GM23338 (cell line): ENCODE results near the gene LRRN4CL. TPM values are rescaled to one million over a fixed set of nuclear protein-coding genes. Genes with fewer than 3 reads are reported as not detected.

Experiments used
- ATAC-seq: fragments of 200-7000 bp; cut with Tn5 transposase; 3 replicates; pipeline ENCODE4 v1.9.1; 2020
- DNase-seq: peaks from one replicate; pipeline ENCODE4 v3.0.0-alpha.2; 2015; ENCODE audit warnings: low spot score
- H2AFZ ChIP-seq: fragments of 200-600 bp; sonication (generic); 2 replicates; pipeline ENCODE4 v1.8.0; 2016; ENCODE audit warnings: antibody characterized with exemption, mild to moderate bottlenecking, moderate library complexity
- H3F3A ChIP-seq: fragments of 200-600 bp; sonication (generic); replicated peaks from 2 replicates; pipeline ENCODE4 v1.8.0; 2017; ENCODE audit warnings: antibody characterized with exemption, mixed run types, low read depth
- H3K27ac ChIP-seq: fragments of 200-600 bp; sonication (generic); 2 replicates; pipeline ENCODE4 v1.6.1; 2016; ENCODE audit warnings: low read depth
- H3K27me3 ChIP-seq: fragments of 200-600 bp; sonication (generic); 2 replicates; pipeline ENCODE4 v1.8.0; 2016; ENCODE audit warnings: mild to moderate bottlenecking, mixed run types, moderate library complexity; ENCODE audit not compliant: insufficient read depth
- H3K36me3 ChIP-seq: fragments of 200-600 bp; sonication (generic); 2 replicates; pipeline ENCODE4 v1.8.0; 2016; ENCODE audit warnings: mild to moderate bottlenecking; ENCODE audit not compliant: insufficient read depth
- H3K4me1 ChIP-seq: fragments of 200-600 bp; sonication (generic); 2 replicates; pipeline ENCODE4 v1.8.0; 2016; ENCODE audit warnings: mild to moderate bottlenecking, moderate library complexity; ENCODE audit not compliant: insufficient read depth
- H3K4me2 ChIP-seq: fragments of 200-600 bp; sonication (generic); 2 replicates; pipeline ENCODE4 v1.7.1; 2017; ENCODE audit warnings: mixed run types
- H3K4me3 ChIP-seq: fragments of 200-600 bp; sonication (generic); 2 replicates; pipeline ENCODE4 v1.6.1; 2016; ENCODE audit warnings: mixed run types
- H3K79me2 ChIP-seq: fragments of 200-600 bp; sonication (generic); replicated peaks from 2 replicates; pipeline ENCODE4 v1.8.0; 2017; ENCODE audit warnings: mild to moderate bottlenecking; ENCODE audit not compliant: insufficient read depth
- H3K9me2 ChIP-seq: fragments of 200-600 bp; sonication (generic); 2 replicates; pipeline ENCODE4 v1.8.0; 2017; ENCODE audit not compliant: insufficient read depth
- H4K20me1 ChIP-seq: fragments of 200-600 bp; sonication (generic); replicated peaks from 2 replicates; pipeline ENCODE4 v1.8.0; 2017; ENCODE audit warnings: mild to moderate bottlenecking; ENCODE audit not compliant: insufficient read depth
- H3K27ac Mint-ChIP-seq: 2 replicates; pipeline ENCODE4 v1.8.0; 2020; ENCODE audit warnings: inconsistent platforms, mild to moderate bottlenecking, moderate library complexity, mixed read lengths
- H3K27me3 Mint-ChIP-seq: 3 replicates; pipeline ENCODE4 v1.8.0; 2022; ENCODE audit warnings: low read depth, mild to moderate bottlenecking, moderate library complexity, mixed read lengths, inconsistent platforms; ENCODE audit not compliant: insufficient read depth, poor library complexity
- H3K36me3 Mint-ChIP-seq: 3 replicates; pipeline ENCODE4 v1.8.0; 2021; ENCODE audit warnings: low read depth, mild to moderate bottlenecking, inconsistent platforms, moderate library complexity, mixed read lengths
- H3K4me1 Mint-ChIP-seq: 3 replicates; pipeline ENCODE4 v1.8.0; 2020; ENCODE audit warnings: mild to moderate bottlenecking, inconsistent platforms, mixed read lengths
- H3K4me3 Mint-ChIP-seq: 3 replicates; pipeline ENCODE4 v1.8.0; 2021; ENCODE audit warnings: moderate library complexity, mild to moderate bottlenecking, inconsistent platforms, mixed read lengths
- H3K9me3 Mint-ChIP-seq: 3 replicates; pipeline ENCODE4 v1.8.0; 2020; ENCODE audit warnings: moderate library complexity, mild to moderate bottlenecking, inconsistent platforms, mixed read lengths
- ETS1 ChIP-seq: IDR thresholded peaks from 2 replicates; pipeline ENCODE4 v1.6.1; 2016; ENCODE audit warnings: antibody characterized with exemption
- EZH2 ChIP-seq: fragments of 200-600 bp; sonication (generic); IDR thresholded peaks from one replicate; pipeline ENCODE4 v1.8.0; 2017; ENCODE audit warnings: antibody characterized with exemption, mild to moderate bottlenecking, low read depth; ENCODE audit not compliant: unreplicated experiment
- EZH2phosphoT487 ChIP-seq: fragments of 200-600 bp; sonication (generic); IDR thresholded peaks from one replicate; pipeline ENCODE4 v1.8.1; 2018; ENCODE audit warnings: antibody characterized with exemption; ENCODE audit not compliant: unreplicated experiment
- NANOG ChIP-seq: IDR thresholded peaks from 2 replicates; pipeline ENCODE4 v1.6.1; 2016; ENCODE audit warnings: antibody characterized with exemption, borderline replicate concordance
- POLR2AphosphoS5 ChIP-seq: IDR thresholded peaks from 2 replicates; pipeline ENCODE4 v1.6.1; 2016; ENCODE audit warnings: antibody characterized with exemption, low read depth
- ZNF114 ChIP-seq: fragments of 250-450 bp; sonication (Bioruptor Pico); IDR thresholded peaks from 2 replicates; pipeline ENCODE4 v1.5.0; 2020; ENCODE audit warnings: mild to moderate bottlenecking, moderate library complexity
- ZNF462 ChIP-seq: fragments of 250-450 bp; sonication (Bioruptor Pico); IDR thresholded peaks from 2 replicates; pipeline ENCODE4 v1.5.0; 2020; ENCODE audit warnings: mild to moderate bottlenecking, moderate library complexity
- polyA plus RNA-seq: library from polyadenylated mRNA; unstranded; fragments of >200 nt; fragmentation: Nextera tagmentation; extraction: Ambion mirVana; gene quantifications from 2 replicates; pipeline ENCODE4 v1.2.1, GENCODE V29; 2016
- total RNA-seq: library from RNA; depleted of rRNA; stranded (reverse); fragments of >200 nt; shearing (Covaris generic); gene quantifications from 2 replicates; pipeline ENCODE4 v1.2.3, GENCODE V29; 2014
- TF ChIP-seq, protein P1 (sequence below): IDR thresholded peaks from one replicate; pipeline ENCODE4 v1.6.1; 2018; ENCODE audit warnings: antibody characterized with exemption; ENCODE audit not compliant: unreplicated experiment

LRRN4CL gene
- total and polyA plus RNA-seq, 2 experiments from 2014 or later, result 0.08 to 0.21 TPM

DNA sequence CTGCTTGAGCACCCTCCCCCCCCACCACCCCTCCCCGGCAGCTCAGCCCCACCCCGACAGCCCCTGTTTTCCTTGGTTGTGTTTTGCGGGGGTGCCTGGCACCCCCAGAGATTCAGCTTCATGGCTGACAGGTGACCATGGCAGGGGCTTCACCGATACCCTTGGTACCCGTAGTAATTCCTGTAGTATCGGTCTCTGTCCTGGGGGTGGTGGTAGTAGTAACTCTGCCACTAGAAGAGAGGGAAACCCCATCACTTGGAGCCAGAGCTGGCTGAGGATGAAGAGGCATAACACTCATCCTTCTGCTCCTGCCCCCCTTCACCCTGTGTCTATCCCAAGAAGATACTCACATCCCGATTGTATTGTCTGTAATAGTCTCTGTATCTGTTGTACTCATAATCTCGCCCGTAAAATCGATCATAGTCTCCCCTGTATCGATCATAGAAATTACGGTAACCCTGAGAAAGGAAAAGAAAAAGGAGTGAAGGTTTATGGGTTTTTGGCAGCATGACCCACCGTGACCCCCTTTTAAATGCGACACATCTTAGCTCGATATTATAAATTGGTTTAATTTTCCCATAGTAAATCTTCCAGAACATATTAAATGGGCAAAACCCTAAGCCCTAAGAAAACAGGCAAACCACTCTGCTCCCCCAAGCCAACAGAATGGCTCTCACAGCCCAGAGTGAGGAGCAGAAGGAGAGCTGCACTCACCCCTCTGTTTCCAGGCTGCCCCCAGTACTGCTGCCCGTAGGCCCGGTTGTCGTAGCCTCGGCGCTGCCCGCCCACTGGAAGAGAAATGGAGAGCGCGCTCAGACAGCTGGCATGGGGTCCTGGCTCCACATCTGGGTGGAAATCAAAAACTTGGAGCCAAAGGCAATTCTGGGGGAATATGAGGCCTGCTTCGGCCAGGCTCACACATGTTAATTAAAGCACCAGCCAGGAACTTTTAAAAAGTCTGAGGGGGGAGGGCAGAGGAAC is 26.1 kb upstream of the LRRN4CL start (continued):
- TF ChIP-seq ZNF462, result no peak
- TF ChIP-seq NANOG, result no peak
- TF ChIP-seq EZH2phosphoT487, result no peak
- no peak for TF ChIP-seq EZH2

DNA sequence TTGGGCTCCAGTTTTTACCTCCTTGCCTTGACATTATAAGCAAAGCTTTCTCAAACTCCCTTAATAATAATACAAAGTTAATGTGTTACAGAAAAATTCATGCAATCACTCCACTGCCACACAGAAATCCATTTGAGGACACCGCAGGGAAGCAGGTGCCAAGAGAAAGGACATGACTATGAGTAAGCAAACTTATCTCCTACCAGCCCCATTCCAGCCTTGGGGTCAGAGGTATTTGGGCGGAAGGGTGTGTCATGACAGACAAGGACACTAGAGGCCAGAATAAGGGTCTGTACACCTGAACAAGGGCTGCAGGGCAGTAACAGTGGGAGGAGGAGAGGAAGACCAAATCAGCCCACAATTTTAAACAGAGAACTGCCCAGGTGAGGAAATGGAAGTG is 24.0 kb upstream of the LRRN4CL start:
- H4K20me1 ChIP-seq, result peaks cover 12% of the 10 kb centered on the region
- no peaks in the 10 kb centered on the region for H3K27me3 ChIP-seq
- Mint-ChIP-seq H3K36me3 (peaks cover 81% of the 10 kb centered on the region), H3K27me3 (peaks cover 12% of the 10 kb centered on the region), H3K4me3 (no peak overlapping the region; the same call in 2 of the 3 replicates), H3K27ac (peak overlapping the region; percentile 90), H3K4me1 (peaks cover 64% of the 10 kb centered on the region), H3K9me3 (no peaks in the 10 kb centered on the region)
- peaks cover 19% of the 10 kb centered on the region for H3K79me2 ChIP-seq
- H3F3A ChIP-seq, result peaks cover 64% of the 10 kb centered on the region
- H3K4me1 ChIP-seq, result peaks cover 19% of the 10 kb centered on the region; the same call in 1 of the 2 replicates
- no peak for ATAC-seq
- peaks cover 66% of the 10 kb centered on the region for H3K36me3 ChIP-seq
- H3K4me2 ChIP-seq, result no peak overlapping the region
- H2AFZ ChIP-seq, result no peak overlapping the region
- DNase-seq, result no peak
- peak overlapping the region; percentile 70 for H3K27ac ChIP-seq
- H3K9me2 ChIP-seq, result no peaks in the 10 kb centered on the region
- no peak overlapping the region for H3K4me3 ChIP-seq
- TF ChIP-seq, protein P1, sequence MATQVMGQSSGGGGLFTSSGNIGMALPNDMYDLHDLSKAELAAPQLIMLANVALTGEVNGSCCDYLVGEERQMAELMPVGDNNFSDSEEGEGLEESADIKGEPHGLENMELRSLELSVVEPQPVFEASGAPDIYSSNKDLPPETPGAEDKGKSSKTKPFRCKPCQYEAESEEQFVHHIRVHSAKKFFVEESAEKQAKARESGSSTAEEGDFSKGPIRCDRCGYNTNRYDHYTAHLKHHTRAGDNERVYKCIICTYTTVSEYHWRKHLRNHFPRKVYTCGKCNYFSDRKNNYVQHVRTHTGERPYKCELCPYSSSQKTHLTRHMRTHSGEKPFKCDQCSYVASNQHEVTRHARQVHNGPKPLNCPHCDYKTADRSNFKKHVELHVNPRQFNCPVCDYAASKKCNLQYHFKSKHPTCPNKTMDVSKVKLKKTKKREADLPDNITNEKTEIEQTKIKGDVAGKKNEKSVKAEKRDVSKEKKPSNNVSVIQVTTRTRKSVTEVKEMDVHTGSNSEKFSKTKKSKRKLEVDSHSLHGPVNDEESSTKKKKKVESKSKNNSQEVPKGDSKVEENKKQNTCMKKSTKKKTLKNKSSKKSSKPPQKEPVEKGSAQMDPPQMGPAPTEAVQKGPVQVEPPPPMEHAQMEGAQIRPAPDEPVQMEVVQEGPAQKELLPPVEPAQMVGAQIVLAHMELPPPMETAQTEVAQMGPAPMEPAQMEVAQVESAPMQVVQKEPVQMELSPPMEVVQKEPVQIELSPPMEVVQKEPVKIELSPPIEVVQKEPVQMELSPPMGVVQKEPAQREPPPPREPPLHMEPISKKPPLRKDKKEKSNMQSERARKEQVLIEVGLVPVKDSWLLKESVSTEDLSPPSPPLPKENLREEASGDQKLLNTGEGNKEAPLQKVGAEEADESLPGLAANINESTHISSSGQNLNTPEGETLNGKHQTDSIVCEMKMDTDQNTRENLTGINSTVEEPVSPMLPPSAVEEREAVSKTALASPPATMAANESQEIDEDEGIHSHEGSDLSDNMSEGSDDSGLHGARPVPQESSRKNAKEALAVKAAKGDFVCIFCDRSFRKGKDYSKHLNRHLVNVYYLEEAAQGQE, result no peak
- TF ChIP-seq ETS1, result no peak
- TF ChIP-seq ZNF114 (CRISPR knock-in tag), result no peak
- TF ChIP-seq POLR2AphosphoS5, result no peak
